Aortic smooth muscle cell (primary cell): ENCODE measurements around the gene MT1M. TPM values are rescaled to one million over a fixed set of nuclear protein-coding genes. Genes with fewer than 3 reads are reported as not detected.

Experiments used
- total RNA-seq: library from RNA; depleted of rRNA; stranded (reverse); fragments of >200 nt; gene quantifications from 2 replicates; pipeline ENCODE4 v1.2.3, GENCODE V29; 2014

The MT1M gene
- total RNA-seq, result 1.1 and 2.0 TPM in 2 replicates

GRCh38 chr16:56632156-56632847, at the start of gene MT1M:
Gene MT1M (plus strand): TSS chr16:56632659. CDS start chr16:56632732, 73 bp downstream.

GRCh38 chr16:56589141-56590039, 43.1 kb upstream of the MT1M start, which contains the start of gene MT3:
Gene MT3 (plus strand): TSS chr16:56589528. CDS start chr16:56589591, 63 bp downstream.

GRCh38 chr16:56608043-56608875, 24.2 kb upstream of the MT1M start, which contains the start of gene MT2A:
Gene MT2A (plus strand): TSS chr16:56608584. CDS start chr16:56608656, 72 bp downstream.

GRCh38 chr16:56625140-56625942, 7.1 kb upstream of the MT1M start, which contains the start of gene MT1E:
Gene MT1E (plus strand): TSS chr16:56625781. CDS start chr16:56625852, 71 bp downstream.

GRCh38 chr16:56637814-56638750, 5.6 kb downstream of the MT1M start, which contains the start of gene MT1A:
Gene MT1A (plus strand): TSS chr16:56638666. CDS start chr16:56638739, 73 bp downstream.

GRCh38 chr16:56651586-56651985, 19.1 kb downstream of the MT1M start, which contains the start of gene MT1B:
Gene MT1B (plus strand): TSS chr16:56651886. CDS start chr16:56651954, 68 bp downstream.

GRCh38 chr16:56657555-56658326, 25.3 kb downstream of the MT1M start, which contains the start of gene MT1F:
Gene MT1F (plus strand): TSS chr16:56657959. CDS start chr16:56658059, 100 bp downstream.

GRCh38 chr16:56667581-56668571, 35.4 kb downstream of the MT1M start, which contains the start of gene MT1G:
Gene MT1G (minus strand): TSS chr16:56668065. CDS start chr16:56667993, 72 bp downstream.

GRCh38 chr16:56669005-56669839, 36.8 kb downstream of the MT1M start, which contains the start of gene MT1H:
Gene MT1H (plus strand): TSS chr16:56669814. CDS start chr16:56669885, 71 bp downstream.

GRCh38 chr16:56681939-56682702, 49.7 kb downstream of the MT1M start, which contains the start of gene MT1X:
Gene MT1X (plus strand): TSS chr16:56682470. CDS start chr16:56682541, 71 bp downstream.

Other genes starting within 250 kb of the MT1M start
- gene AMFR, start 207.1 kb upstream of the MT1M start, total RNA-seq, result 205 and 271 TPM in 2 replicates
- 53.8 and 59.7 TPM in 2 replicates for gene NUDT21, start 181.3 kb upstream of the MT1M start, total RNA-seq
- gene OGFOD1, start 181.1 kb upstream of the MT1M start, total RNA-seq, result 88.2 and 97.0 TPM in 2 replicates
- 64.7 and 65.5 TPM in 2 replicates for gene BBS2, start 112.6 kb upstream of the MT1M start, total RNA-seq
- not detected in 2 replicates for gene MT4, start 67.6 kb upstream of the MT1M start, total RNA-seq
- not detected in 2 replicates for gene MT3, start 43.1 kb upstream of the MT1M start, total RNA-seq
- gene MT2A, start 24.1 kb upstream of the MT1M start, total RNA-seq, result 56.0 and 84.2 TPM in 2 replicates
- 78.0 and 90.1 TPM in 2 replicates for gene MT1E, start 6.9 kb upstream of the MT1M start, total RNA-seq
- gene MT1A, start 6.0 kb downstream of the MT1M start, total RNA-seq, result 0.44 TPM in 1 of 2 replicates, not detected in the other
- not detected in 2 replicates for gene MT1B, start 19.2 kb downstream of the MT1M start, total RNA-seq
- gene MT1F, start 25.3 kb downstream of the MT1M start, total RNA-seq, result 0.19 and 0.79 TPM in 2 replicates
- gene MT1G, start 35.4 kb downstream of the MT1M start, total RNA-seq, result not detected in 2 replicates
- gene MT1H, start 37.2 kb downstream of the MT1M start, total RNA-seq, result not detected in 2 replicates
- 8.8 and 14.4 TPM in 2 replicates for gene MT1X, start 49.8 kb downstream of the MT1M start, total RNA-seq
- gene NUP93, start 97.5 kb downstream of the MT1M start, total RNA-seq, result 46.0 and 61.3 TPM in 2 replicates
- gene SLC12A3, start 232.5 kb downstream of the MT1M start, total RNA-seq, result not detected in 2 replicates